Trophoblast cell (in vitro differentiated cells and primary cell): ENCODE data around the gene FAAH.

Experiments
- DNase-seq, 2 donors: peaks; one replicate each; pipeline ENCODE4 v3.0.0-alpha.2; 2016
- H2AFZ ChIP-seq: 2 replicates; pipeline ENCODE4 v1.6.1; 2013; ENCODE audit warnings: low read length, moderate library complexity, mild to moderate bottlenecking; ENCODE audit not compliant: insufficient read depth, poor library complexity
- H2AK5ac ChIP-seq: 2 replicates; pipeline ENCODE4 v1.6.1; 2013; ENCODE audit warnings: mild to moderate bottlenecking, low read length
- H2BK120ac ChIP-seq: 2 replicates; pipeline ENCODE4 v1.6.1; 2013; ENCODE audit warnings: low read length, mild to moderate bottlenecking, moderate library complexity; ENCODE audit not compliant: insufficient read depth, poor library complexity
- H2BK12ac ChIP-seq: 2 replicates; pipeline ENCODE4 v1.6.1; 2013; ENCODE audit warnings: mild to moderate bottlenecking, low read length, moderate library complexity
- H2BK5ac ChIP-seq: 2 replicates; pipeline ENCODE4 v1.6.1; 2013; ENCODE audit warnings: low read length, low read depth, moderate library complexity, mild to moderate bottlenecking; ENCODE audit not compliant: poor library complexity
- H3K14ac ChIP-seq: 2 replicates; pipeline ENCODE4 v1.6.1; 2013; ENCODE audit warnings: mild to moderate bottlenecking, low read length
- H3K18ac ChIP-seq: 2 replicates; pipeline ENCODE4 v1.6.1; 2013; ENCODE audit warnings: mild to moderate bottlenecking, low read length
- H3K23ac ChIP-seq: 2 replicates; pipeline ENCODE4 v1.6.1; 2013; ENCODE audit warnings: low read length
- H3K27ac ChIP-seq: 2 replicates; pipeline ENCODE4 v1.5.1; 2013; ENCODE audit warnings: low read depth, mild to moderate bottlenecking, inconsistent platforms, low read length, moderate library complexity
- H3K27me3 ChIP-seq: 2 replicates; pipeline ENCODE4 v1.6.1; 2013; ENCODE audit warnings: inconsistent platforms, mild to moderate bottlenecking, low read length, moderate library complexity; ENCODE audit not compliant: insufficient read depth
- H3K36me3 ChIP-seq, 2 experiments: 1 replicate in 1 of 2; 2 replicates in 1 of 2; pipeline ENCODE4 v1.6.1; 2013; ENCODE audit warnings: low read length in 2 of 2, mild to moderate bottlenecking in 2 of 2, moderate library complexity in 1 of 2; ENCODE audit not compliant: insufficient read depth in 2 of 2, control insufficient read depth in 1 of 2
- H3K4ac ChIP-seq: 2 replicates; pipeline ENCODE4 v1.6.1; 2013; ENCODE audit warnings: low read depth, mild to moderate bottlenecking, low read length, moderate library complexity
- H3K4me1 ChIP-seq, 2 experiments: 1 replicate in 1 of 2; 2 replicates in 1 of 2; pipeline ENCODE4 v1.6.1; 2013; ENCODE audit warnings: low read length in 2 of 2, mild to moderate bottlenecking in 2 of 2, moderate library complexity in 1 of 2; ENCODE audit not compliant: insufficient read depth in 2 of 2, control insufficient read depth in 1 of 2
- H3K4me2 ChIP-seq: 2 replicates; pipeline ENCODE4 v1.6.1; 2013; ENCODE audit warnings: inconsistent platforms, mild to moderate bottlenecking, low read length, moderate library complexity
- H3K4me3 ChIP-seq: 2 replicates; pipeline ENCODE4 v1.5.1; 2013; ENCODE audit warnings: mild to moderate bottlenecking, low read depth, low read length, inconsistent platforms
- H3K79me1 ChIP-seq: one replicate; pipeline ENCODE4 v1.6.1; 2013; ENCODE audit warnings: low read length
- H3K79me2 ChIP-seq: 2 replicates; pipeline ENCODE4 v1.6.1; 2013; ENCODE audit warnings: low read length, mild to moderate bottlenecking; ENCODE audit not compliant: control insufficient read depth, insufficient read depth, poor library complexity
- H3K9ac ChIP-seq: 2 replicates; pipeline ENCODE4 v1.6.1; 2013; ENCODE audit warnings: mild to moderate bottlenecking, low read length
- H3K9me3 ChIP-seq: 2 replicates; pipeline ENCODE4 v1.6.1; 2013; ENCODE audit warnings: low read depth, mild to moderate bottlenecking, control low read depth, inconsistent platforms, low read length; ENCODE audit not compliant: insufficient read depth
- H4K12ac ChIP-seq: 2 replicates; pipeline ENCODE4 v1.6.1; 2013; ENCODE audit warnings: low read depth, mild to moderate bottlenecking, low read length, moderate library complexity
- H4K8ac ChIP-seq: 2 replicates; pipeline ENCODE4 v1.6.1; 2013; ENCODE audit warnings: low read depth, mild to moderate bottlenecking, low read length, moderate library complexity
- H4K91ac ChIP-seq: one replicate; pipeline ENCODE4 v1.6.1; 2013; ENCODE audit warnings: low read depth, mild to moderate bottlenecking, low read length, moderate library complexity
- WGBS: extraction: QIAGEN DNeasy Blood & Tissue Kit; methylation state at CpG from one replicate; pipeline ENCODE4 v1.1.7; 2013; ENCODE audit warnings: missing lambda C conversion rate; ENCODE audit not compliant: insufficient read length, insufficient coverage; ENCODE audit errors: extremely low coverage; 5-methylcytosine and 5-hydroxymethylcytosine counted together

FAAH gene

GRCh38 chr1:46458190-46458589 is 64.1 kb downstream of the FAAH start:
- no peak overlapping the region for H3K23ac ChIP-seq
- no peaks in the 10 kb centered on the region for H3K9me3 ChIP-seq
- no peak overlapping the region for H3K4ac ChIP-seq
- no peak overlapping the region for H3K18ac ChIP-seq
- no peak overlapping the region for H3K14ac ChIP-seq
- H3K4me3 ChIP-seq: no peak overlapping the region
- peaks cover 23% of the 10 kb centered on the region for H3K27me3 ChIP-seq
- no peak overlapping the region for H3K27ac ChIP-seq
- no peak overlapping the region for H2BK12ac ChIP-seq
- H2BK120ac ChIP-seq: no peak overlapping the region
- H4K91ac ChIP-seq: no peak overlapping the region
- no peak overlapping the region for H2AFZ ChIP-seq
- H3K4me2 ChIP-seq: no peak overlapping the region
- no CpG with 5 or more reads among the region's 4 CpGs for WGBS
- H2BK5ac ChIP-seq: no peak overlapping the region
- no peaks in the 10 kb centered on the region for H3K4me1 ChIP-seq
- H2AK5ac ChIP-seq: no peak overlapping the region
- no peaks in the 10 kb centered on the region for H3K79me2 ChIP-seq
- no peak overlapping the region for H4K8ac ChIP-seq
- H3K9ac ChIP-seq: no peak overlapping the region
- H4K12ac ChIP-seq: no peak overlapping the region
- no peaks in the 10 kb centered on the region for H3K36me3 ChIP-seq
- no peaks in the 10 kb centered on the region for H3K79me1 ChIP-seq
- DNase-seq: no peak

DNA sequence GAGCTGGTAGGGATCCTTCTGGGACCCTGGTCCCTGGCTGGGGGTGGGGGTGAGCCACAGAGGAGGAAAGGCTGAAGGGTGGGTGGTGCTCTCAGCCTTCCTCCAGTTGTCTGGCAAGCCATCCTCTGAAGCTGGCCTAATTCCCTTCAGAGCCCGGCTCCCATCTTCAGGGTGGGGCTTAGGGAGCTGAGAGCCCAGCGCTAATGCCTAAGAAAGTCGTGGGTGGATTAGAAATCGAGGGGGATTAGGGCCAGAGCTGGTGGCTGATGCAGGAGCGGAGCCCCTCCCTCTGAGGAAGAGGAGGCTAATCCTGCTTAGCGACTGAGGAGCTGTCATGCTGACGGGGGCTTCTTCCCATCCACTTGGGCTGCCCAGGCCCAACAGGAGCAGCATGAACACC is 64.7 kb downstream of the FAAH start:
- Histone ChIP-seq H2AK5ac (no peak overlapping the region), H3K27me3 (peaks cover 22% of the 10 kb centered on the region), H3K4me3 (no peak overlapping the region), H3K4ac (no peak overlapping the region), H2AFZ (no peak overlapping the region), H3K79me1 (no peaks in the 10 kb centered on the region), H3K27ac (no peak overlapping the region), H4K8ac (no peak overlapping the region), H3K36me3 (no peaks in the 10 kb centered on the region), H3K18ac (no peak overlapping the region), H4K12ac (no peak overlapping the region), H2BK120ac (no peak overlapping the region), H3K14ac (no peak overlapping the region), H2BK5ac (no peak overlapping the region), H4K91ac (no peak overlapping the region), H3K4me1 (no peaks in the 10 kb centered on the region), H2BK12ac (no peak overlapping the region), H3K79me2 (no peaks in the 10 kb centered on the region), H3K4me2 (no peak overlapping the region), H3K23ac (no peak overlapping the region), H3K9ac (no peak overlapping the region), H3K9me3 (no peaks in the 10 kb centered on the region)
- DNase-seq: no peak
- WGBS: no CpG with 5 or more reads among the region's 7 CpGs

DNA sequence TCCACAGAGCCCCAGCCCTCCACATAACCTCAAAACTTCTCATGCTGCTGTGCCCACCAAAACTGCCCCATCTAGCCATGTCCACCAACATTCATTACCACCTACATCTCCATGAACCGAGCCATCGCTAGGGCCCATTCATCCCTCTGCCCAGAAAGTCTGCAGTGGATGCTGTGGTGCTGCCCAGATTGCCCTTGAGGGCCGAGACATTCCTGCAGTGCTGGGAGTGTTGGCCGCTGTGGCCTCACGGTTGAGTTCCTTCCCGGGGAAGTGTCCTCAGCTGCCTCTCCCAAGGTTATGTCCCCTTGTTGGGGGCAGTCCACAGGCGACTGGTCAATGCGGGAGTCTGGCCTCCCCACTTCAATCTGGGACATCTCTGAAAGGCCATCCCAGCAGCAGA is 65.2 kb downstream of the FAAH start:
- no peak overlapping the region for H3K4me3 ChIP-seq
- no CpG with 5 or more reads among the region's 8 CpGs for WGBS
- H3K14ac ChIP-seq: no peak overlapping the region
- H3K79me2 ChIP-seq: no peaks in the 10 kb centered on the region
- no peak overlapping the region for H3K27ac ChIP-seq
- H3K79me1 ChIP-seq: no peaks in the 10 kb centered on the region
- H3K9ac ChIP-seq: no peak overlapping the region
- no peak overlapping the region for H3K18ac ChIP-seq
- no peak overlapping the region for H2BK5ac ChIP-seq
- no peak for DNase-seq
- no peaks in the 10 kb centered on the region for H3K36me3 ChIP-seq
- no peak overlapping the region for H4K12ac ChIP-seq
- no peak overlapping the region for H3K4me2 ChIP-seq
- no peak overlapping the region for H2BK120ac ChIP-seq
- no peak overlapping the region for H3K4ac ChIP-seq
- H2BK12ac ChIP-seq: no peak overlapping the region
- H3K4me1 ChIP-seq: no peaks in the 10 kb centered on the region
- peaks cover 22% of the 10 kb centered on the region for H3K27me3 ChIP-seq
- no peak overlapping the region for H3K23ac ChIP-seq
- H3K9me3 ChIP-seq: no peaks in the 10 kb centered on the region
- H2AK5ac ChIP-seq: no peak overlapping the region
- no peak overlapping the region for H4K91ac ChIP-seq
- no peak overlapping the region for H2AFZ ChIP-seq
- no peak overlapping the region for H4K8ac ChIP-seq

- WGBS: no CpG with 5 or more reads among the region's 11 CpGs
- H3K9me3 ChIP-seq: no peaks in the 10 kb centered on the region
- H4K12ac ChIP-seq: no peak overlapping the region
- no peak overlapping the region for H3K14ac ChIP-seq
- H3K9ac ChIP-seq: no peak overlapping the region
- H2BK5ac ChIP-seq: no peak overlapping the region
- no peak overlapping the region for H2AK5ac ChIP-seq
- no peak overlapping the region for H3K4me2 ChIP-seq
- no peak overlapping the region for H2BK12ac ChIP-seq
- no peaks in the 10 kb centered on the region for H3K36me3 ChIP-seq
- peaks cover 27% of the 10 kb centered on the region for H3K27me3 ChIP-seq
- H3K4ac ChIP-seq: no peak overlapping the region
- DNase-seq: no peak
- no peaks in the 10 kb centered on the region for H3K79me1 ChIP-seq
- no peak overlapping the region for H3K18ac ChIP-seq
- no peak overlapping the region for H2AFZ ChIP-seq
- no peak overlapping the region for H2BK120ac ChIP-seq
- H3K4me1 ChIP-seq: no peaks in the 10 kb centered on the region
- H3K27ac ChIP-seq: no peak overlapping the region
- no peak overlapping the region for H4K8ac ChIP-seq
- H4K91ac ChIP-seq: no peak overlapping the region
- no peaks in the 10 kb centered on the region for H3K79me2 ChIP-seq
- H3K4me3 ChIP-seq: no peak overlapping the region
- no peak overlapping the region for H3K23ac ChIP-seq
Measured at GRCh38 chr1:46461017-46461808, 67.1 kb downstream of the FAAH start.
